OCI-LY3 (cell line): ENCODE measurements around the gene CLVS2.

ENCODE experiments used
- EZH2phosphoT487 ChIP-seq: fragments of 200-600 bp; shearing (Covaris generic); IDR thresholded peaks from 2 replicates; pipeline ENCODE4 v1.6.1; 2018; ENCODE audit warnings: antibody characterized with exemption, mixed run types, low read depth
- TF ChIP-seq, protein P1 (sequence below): fragments of 200-600, 300-600 bp; sonication (generic); IDR thresholded peaks from 2 replicates; pipeline ENCODE4 v1.5.1; 2014; ENCODE audit warnings: antibody characterized with exemption, low read length, low read depth

- TF ChIP-seq, protein P1, sequence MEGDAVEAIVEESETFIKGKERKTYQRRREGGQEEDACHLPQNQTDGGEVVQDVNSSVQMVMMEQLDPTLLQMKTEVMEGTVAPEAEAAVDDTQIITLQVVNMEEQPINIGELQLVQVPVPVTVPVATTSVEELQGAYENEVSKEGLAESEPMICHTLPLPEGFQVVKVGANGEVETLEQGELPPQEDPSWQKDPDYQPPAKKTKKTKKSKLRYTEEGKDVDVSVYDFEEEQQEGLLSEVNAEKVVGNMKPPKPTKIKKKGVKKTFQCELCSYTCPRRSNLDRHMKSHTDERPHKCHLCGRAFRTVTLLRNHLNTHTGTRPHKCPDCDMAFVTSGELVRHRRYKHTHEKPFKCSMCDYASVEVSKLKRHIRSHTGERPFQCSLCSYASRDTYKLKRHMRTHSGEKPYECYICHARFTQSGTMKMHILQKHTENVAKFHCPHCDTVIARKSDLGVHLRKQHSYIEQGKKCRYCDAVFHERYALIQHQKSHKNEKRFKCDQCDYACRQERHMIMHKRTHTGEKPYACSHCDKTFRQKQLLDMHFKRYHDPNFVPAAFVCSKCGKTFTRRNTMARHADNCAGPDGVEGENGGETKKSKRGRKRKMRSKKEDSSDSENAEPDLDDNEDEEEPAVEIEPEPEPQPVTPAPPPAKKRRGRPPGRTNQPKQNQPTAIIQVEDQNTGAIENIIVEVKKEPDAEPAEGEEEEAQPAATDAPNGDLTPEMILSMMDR = no peak
- no peak for TF ChIP-seq EZH2phosphoT487
These were observed 33.9 kb upstream of the CLVS2 start for GRCh38 chr6:122962000-122962624.
